ENCODE measurements around the gene LMAN1L. TPM values are rescaled to one million over a fixed set of nuclear protein-coding genes. Genes with fewer than 3 reads are reported as not detected.

The LMAN1L gene
- polyA plus RNA-seq, 1 donor from 2014 or later = not detected

- no peak overlapping the region for H3K9ac ChIP-seq (ENCODE audit: low read length)
- no peak overlapping the region for H3K4me2 ChIP-seq (ENCODE audit: low read length)
- H3K79me2 ChIP-seq (replicated peaks; ENCODE audit: insufficient read depth, low read length) = peaks cover 4% of the 10 kb centered on the region
- no peaks in the 10 kb centered on the region for H3K9me3 ChIP-seq (ENCODE audit: low read length)
- H3K36me3 ChIP-seq (ENCODE audit: insufficient read depth, low read length) = peaks cover 4% of the 10 kb centered on the region
- H3K27me3 ChIP-seq (ENCODE audit: insufficient read depth, low read depth, low read length) = no peaks in the 10 kb centered on the region
- no peaks in the 10 kb centered on the region for H3K9me2 ChIP-seq (ENCODE audit: insufficient read depth, low read length)
- H3F3A ChIP-seq (ENCODE audit: insufficient read depth, low read length, poor library complexity, severe bottlenecking) = no peaks in the 10 kb centered on the region
- H3K4me3 ChIP-seq (ENCODE audit: low read length) = no peak overlapping the region
- TF ChIP-seq EP300 (conservative IDR thresholded peaks at IDR 0.05; ENCODE audit: poor library complexity, severe bottlenecking) = no peak
- TF ChIP-seq POLR2AphosphoS5 (IDR thresholded peaks at IDR 0.05) = no peak
- TF ChIP-seq SMC3 (conservative IDR thresholded peaks at IDR 0.05; ENCODE audit: poor library complexity) = peak; percentile 42
- TF ChIP-seq TAF1 (IDR thresholded peaks at IDR 0.05; ENCODE audit: low read depth) = no peak
- TF ChIP-seq REST (IDR thresholded peaks at IDR 0.05; ENCODE audit: borderline replicate concordance) = no peak
- no peak for TF ChIP-seq EZH2 (IDR thresholded peaks at IDR 0.05; ENCODE audit: borderline replicate concordance, insufficient read depth, low read length, poor library complexity, severe bottlenecking)
- TF ChIP-seq MXI1 (conservative IDR thresholded peaks at IDR 0.05; ENCODE audit: poor library complexity, severe bottlenecking) = no peak
- peak; percentile 33 for TF ChIP-seq RAD21 (conservative IDR thresholded peaks at IDR 0.05)
- peak; percentile 70 for TF ChIP-seq CTCF (IDR thresholded peaks at IDR 0.05; ENCODE audit: poor library complexity, severe bottlenecking)
- no peak overlapping the region for H2AFZ ChIP-seq (ENCODE audit: low read depth, low read length)
- no peaks in the 10 kb centered on the region for H4K20me1 ChIP-seq (ENCODE audit: insufficient read depth)
- no peak overlapping the region for H3K27ac ChIP-seq (ENCODE audit: low read length)
Observed at GRCh38 chr15:74799856-74800558, 12.6 kb upstream of the LMAN1L start.

GRCh38 chr15:74800559-74801094, 12.0 kb upstream of the LMAN1L start:
- peaks cover 4% of the 10 kb centered on the region for H3K36me3 ChIP-seq (ENCODE audit: insufficient read depth, low read length)

More at GRCh38 chr15:74800559-74801094, 12.0 kb upstream of the LMAN1L start:
- peaks cover 4% of the 10 kb centered on the region for H3K79me2 ChIP-seq (replicated peaks; ENCODE audit: insufficient read depth, low read length)
- no peaks in the 10 kb centered on the region for H3K27me3 ChIP-seq (ENCODE audit: insufficient read depth, low read depth, low read length)
- H3K4me3 ChIP-seq (ENCODE audit: low read length) = no peak overlapping the region
- no peak overlapping the region for H3K4me2 ChIP-seq (ENCODE audit: low read length)
- H3F3A ChIP-seq (ENCODE audit: insufficient read depth, low read length, poor library complexity, severe bottlenecking) = no peaks in the 10 kb centered on the region
- H3K27ac ChIP-seq (ENCODE audit: low read length) = no peak overlapping the region
- H4K20me1 ChIP-seq (ENCODE audit: insufficient read depth) = no peaks in the 10 kb centered on the region
- no peak overlapping the region for H2AFZ ChIP-seq (ENCODE audit: low read depth, low read length)
- TF ChIP-seq CTCF (IDR thresholded peaks at IDR 0.05; ENCODE audit: poor library complexity, severe bottlenecking) (no peak), EZH2 (IDR thresholded peaks at IDR 0.05; ENCODE audit: borderline replicate concordance, insufficient read depth, low read length, poor library complexity, severe bottlenecking) (no peak), MXI1 (conservative IDR thresholded peaks at IDR 0.05; ENCODE audit: poor library complexity, severe bottlenecking) (no peak), RAD21 (conservative IDR thresholded peaks at IDR 0.05) (no peak), EP300 (conservative IDR thresholded peaks at IDR 0.05; ENCODE audit: poor library complexity, severe bottlenecking) (no peak), TAF1 (IDR thresholded peaks at IDR 0.05; ENCODE audit: low read depth) (no peak), POLR2AphosphoS5 (IDR thresholded peaks at IDR 0.05) (no peak), SMC3 (conservative IDR thresholded peaks at IDR 0.05; ENCODE audit: poor library complexity) (no peak), REST (IDR thresholded peaks at IDR 0.05; ENCODE audit: borderline replicate concordance) (no peak)
- H3K9me3 ChIP-seq (ENCODE audit: low read length) = no peaks in the 10 kb centered on the region
- H3K9ac ChIP-seq (ENCODE audit: low read length) = no peak overlapping the region
- no peaks in the 10 kb centered on the region for H3K9me2 ChIP-seq (ENCODE audit: insufficient read depth, low read length)

Data from neural cell (in vitro differentiated cells).